HFFc6 (cell line): Measurements from ENCODE around the gene MYB. TPM values are rescaled to one million over a fixed set of nuclear protein-coding genes. Genes with fewer than 3 reads are reported as not detected.
"Not testable (repeated sequence)": the region's sequence is repeated elsewhere in the genome, so short reads cannot be mapped to it uniquely, and the experiment has no call there.

Source experiments
- DNase-seq: peaks from one replicate; pipeline ENCODE4 v3.0.0-alpha.2; 2018
- H3K27ac Mint-ChIP-seq: 2 replicates; pipeline ENCODE4 v1.8.0; 2020; ENCODE audit warnings: mild to moderate bottlenecking, mixed read lengths
- H3K27me3 Mint-ChIP-seq: 2 replicates; pipeline ENCODE4 v1.8.0; 2021; ENCODE audit warnings: mild to moderate bottlenecking, moderate library complexity, mixed read lengths; ENCODE audit not compliant: insufficient read depth
- H3K36me3 Mint-ChIP-seq: 2 replicates; pipeline ENCODE4 v1.8.0; 2021; ENCODE audit warnings: low read depth, mixed read lengths
- H3K4me1 Mint-ChIP-seq: 2 replicates; pipeline ENCODE4 v1.8.0; 2020; ENCODE audit warnings: low read depth, mixed read lengths
- H3K4me3 Mint-ChIP-seq: 2 replicates; pipeline ENCODE4 v1.8.0; 2020; ENCODE audit warnings: mild to moderate bottlenecking, moderate library complexity, mixed read lengths
- H3K9me3 Mint-ChIP-seq: 2 replicates; pipeline ENCODE4 v1.8.0; 2020; ENCODE audit warnings: mild to moderate bottlenecking, mixed read lengths
- CTCF ChIP-seq: fragments of 200-600 bp; sonication (generic); IDR thresholded peaks from 2 replicates; pipeline ENCODE4 v1.5.0; 2021; ENCODE audit warnings: antibody characterized with exemption, mild to moderate bottlenecking
- total RNA-seq, 6 experiments: library from RNA; stranded (reverse); fragmentation: NEBNext Ultra II Directional; extraction: Animal tissue kit (Norgen Biotek cat#: 25700); gene quantifications; 2 replicates in 1 of 6; 3 replicates in 5 of 6; pipeline ENCODE4 v1.2.3, GENCODE V29; 2021

The MYB gene
- total RNA-seq, 6 experiments from 2014 or later: 0.17 to 0.35 (median 0.19) TPM

- Mint-ChIP-seq H3K9me3 (peaks cover 12% of the 10 kb centered on the region), H3K27ac (no peak overlapping the region), H3K27me3 (no peaks in the 10 kb centered on the region), H3K36me3 (no peaks in the 10 kb centered on the region), H3K4me1 (peaks cover 19% of the 10 kb centered on the region), H3K4me3 (no peak overlapping the region)
- no peak for TF ChIP-seq CTCF
- DNase-seq: no peak
Observed at GRCh38 chr6:135147637-135148592, 33.2 kb upstream of the MYB start.

GRCh38 chr6:135148889-135149288 is 32.2 kb upstream of the MYB start:
- Mint-ChIP-seq H3K4me3 (no peak overlapping the region), H3K4me1 (peaks cover 19% of the 10 kb centered on the region), H3K27ac (no peak overlapping the region), H3K9me3 (peaks cover 12% of the 10 kb centered on the region), H3K36me3 (0 out of 2 replicates have a peak, but pooled peaks cover 5% of the 10 kb centered on the region), H3K27me3 (no peaks in the 10 kb centered on the region; the same call in 1 of the 2 replicates)
- DNase-seq: no peak
- no peak for TF ChIP-seq CTCF

GRCh38 chr6:135149376-135149775 is 31.7 kb upstream of the MYB start:
- H3K4me1 Mint-ChIP-seq: peaks cover 19% of the 10 kb centered on the region
- H3K27ac Mint-ChIP-seq: no peak overlapping the region
- peaks cover 12% of the 10 kb centered on the region for H3K9me3 Mint-ChIP-seq
- TF ChIP-seq CTCF: no peak
- DNase-seq: no peak
- 0 out of 2 replicates have a peak, but pooled peaks cover 5% of the 10 kb centered on the region for H3K36me3 Mint-ChIP-seq
- H3K27me3 Mint-ChIP-seq: no peaks in the 10 kb centered on the region; the same call in 1 of the 2 replicates
- H3K4me3 Mint-ChIP-seq: no peak overlapping the region

- H3K27ac Mint-ChIP-seq, H3K27me3 Mint-ChIP-seq, DNase-seq, H3K36me3 Mint-ChIP-seq, H3K4me3 Mint-ChIP-seq: not testable (repeated sequence)
- Mint-ChIP-seq H3K9me3 (peaks cover 15% of the 10 kb centered on the region), H3K4me1 (peaks cover 12% of the 10 kb centered on the region)
Observed at GRCh38 chr6:135150481-135150880, 30.6 kb upstream of the MYB start.

- H3K36me3 Mint-ChIP-seq: not testable (repeated sequence)
Observed at GRCh38 chr6:135154125-135154524, 27.0 kb upstream of the MYB start.

GRCh38 chr6:135158397-135158796 is 22.7 kb upstream of the MYB start:
- Mint-ChIP-seq H3K9me3 (peaks cover 3% of the 10 kb centered on the region; the same call in 1 of the 2 replicates), H3K4me3 (no peak overlapping the region), H3K4me1 (peaks cover 5% of the 10 kb centered on the region; the same call in 1 of the 2 replicates), H3K27ac (no peak overlapping the region), H3K27me3 (peaks cover 21% of the 10 kb centered on the region), H3K36me3 (0 out of 2 replicates have a peak, but pooled peaks cover 3% of the 10 kb centered on the region)
- no peak for DNase-seq
- TF ChIP-seq CTCF: no peak

More at GRCh38 chr6:135154125-135154524, 27.0 kb upstream of the MYB start:
- H3K4me3 Mint-ChIP-seq, H3K27ac Mint-ChIP-seq, H3K4me1 Mint-ChIP-seq, DNase-seq: not testable (repeated sequence)
- H3K9me3 Mint-ChIP-seq: peaks cover 15% of the 10 kb centered on the region
- peaks cover 20% of the 10 kb centered on the region for H3K27me3 Mint-ChIP-seq
